ENCODE results near the gene FOXS1.

- TF ChIP-seq CTCF (IDR thresholded peaks at IDR 0.05; ENCODE audit: poor library complexity) (no peak), EZH2 (IDR thresholded peaks at IDR 0.05; ENCODE audit: borderline replicate concordance) (no peak)
Measured at GRCh38 chr20:31824125-31824485, 21.3 kb downstream of the FOXS1 start.
